MG63 (cell line): ENCODE data around the gene TRIM3. TPM values are rescaled to one million over a fixed set of nuclear protein-coding genes. Genes with fewer than 3 reads are reported as not detected.
"Not testable (repeated sequence)": the region's sequence is repeated elsewhere in the genome, so short reads cannot be mapped to it uniquely, and the experiment has no call there.

ENCODE experiments used
- DNase-seq: peaks from one replicate; pipeline ENCODE4 v3.0.0-alpha.2; 2020
- H3K27me3 ChIP-seq: fragments of 250-450 bp; sonication (Bioruptor Pico); 2 replicates; pipeline ENCODE4 v1.5.1; 2020; ENCODE audit warnings: mild to moderate bottlenecking, moderate library complexity
- H3K36me3 ChIP-seq: fragments of 250-450 bp; sonication (Bioruptor Pico); 2 replicates; pipeline ENCODE4 v1.5.1; 2020; ENCODE audit warnings: mild to moderate bottlenecking, moderate library complexity
- H3K4me3 ChIP-seq: fragments of 250-450 bp; sonication (Bioruptor Pico); 2 replicates; pipeline ENCODE4 v1.5.1; 2020; ENCODE audit warnings: mild to moderate bottlenecking, moderate library complexity
- H3K9me3 ChIP-seq: fragments of 250-450 bp; sonication (Bioruptor Pico); 2 replicates; pipeline ENCODE4 v1.5.1; 2020; ENCODE audit warnings: mild to moderate bottlenecking, moderate library complexity
- total RNA-seq: library from RNA; depleted of rRNA; stranded (reverse); fragments of >200 nt; shearing (Covaris generic); gene quantifications from 2 replicates; pipeline ENCODE4 v1.2.3, GENCODE V29; 2014; ENCODE audit warnings: low replicate concordance; rRNA removed

TRIM3 gene
- total RNA-seq, result 12.8 and 19.8 TPM in 2 replicates

DNA sequence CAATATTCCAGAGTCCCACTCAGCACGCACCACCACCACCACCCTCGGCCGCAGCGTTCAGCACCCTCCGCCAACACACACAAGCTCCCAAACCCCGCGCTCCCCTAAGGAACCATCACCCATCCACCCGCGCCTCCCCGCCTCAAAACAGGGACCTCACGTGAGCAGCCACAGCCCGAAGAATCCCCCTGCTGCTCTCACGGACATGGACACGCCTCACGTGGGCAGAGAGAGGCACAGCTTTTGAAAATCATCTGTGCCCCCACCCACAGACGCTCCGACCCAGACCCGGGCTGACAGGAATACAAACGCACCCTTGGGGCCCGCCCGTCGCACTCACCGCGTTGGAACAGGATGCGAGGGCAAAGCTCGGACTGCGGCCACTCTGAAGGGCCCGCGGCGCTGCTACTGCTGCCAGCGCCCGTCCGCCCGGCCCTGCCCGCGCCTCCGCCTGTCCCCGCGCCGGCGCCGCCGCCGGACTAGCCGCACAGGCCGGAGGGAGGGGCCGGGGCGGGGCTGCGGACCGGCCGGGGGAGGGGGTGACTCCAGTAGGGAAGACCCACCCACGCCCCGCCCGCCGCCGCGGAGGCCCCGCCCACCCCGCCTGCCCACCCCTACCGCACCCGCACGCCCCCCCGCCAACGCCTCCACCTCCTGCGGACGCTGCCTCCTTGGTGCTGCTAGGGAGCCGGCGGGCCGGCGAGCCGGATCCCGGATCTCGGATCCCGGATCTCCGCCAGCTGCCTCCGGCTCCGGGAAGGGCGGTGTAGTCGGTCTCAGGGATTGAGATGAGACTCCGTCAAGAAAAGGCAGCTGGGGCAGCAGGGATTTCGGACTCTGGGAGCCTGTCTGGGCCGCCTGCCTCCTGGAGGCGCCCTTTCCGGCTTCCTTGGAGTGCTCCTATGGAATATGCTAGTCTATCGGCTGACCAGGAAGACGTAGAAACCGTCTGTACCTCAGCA lies at the start of gene TRIM3:
Gene TRIM3 (minus strand): TSS at position 491 of the 962 bp plus-strand sequence. CDS start 8,246 bp downstream, outside the sequence.
- peak; percentile 92 for DNase-seq
- H3K36me3 ChIP-seq, result peaks cover 18% of the 10 kb centered on the region
- no peaks in the 10 kb centered on the region for H3K27me3 ChIP-seq
- peak within 1 kb of the TSS; percentile 81 for H3K4me3 ChIP-seq
- no peaks in the 10 kb centered on the region for H3K9me3 ChIP-seq

DNA sequence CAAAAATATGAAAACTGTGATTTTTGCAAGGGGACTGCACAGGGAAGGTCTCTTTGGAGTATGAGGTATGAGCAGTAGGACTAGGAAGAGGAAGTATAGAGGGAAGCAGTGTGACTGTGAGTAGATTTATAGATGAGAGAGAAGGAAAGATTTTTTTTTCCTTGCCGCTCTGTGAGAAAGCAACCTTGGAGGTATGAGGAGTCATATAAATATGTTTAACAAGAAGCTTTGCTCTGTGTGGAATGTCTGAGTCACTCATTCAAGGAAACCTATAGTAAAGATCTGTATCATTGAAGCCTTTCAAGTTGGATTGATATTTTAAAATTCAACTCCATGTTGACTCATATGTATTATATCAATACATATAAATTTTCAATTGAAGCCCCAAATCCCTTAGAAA lies 49.5 kb upstream of the TRIM3 start:
- H3K4me3 ChIP-seq, result no peak overlapping the region
- no peak for DNase-seq
- peaks cover 21% of the 10 kb centered on the region for H3K36me3 ChIP-seq
- H3K9me3 ChIP-seq, result no peaks in the 10 kb centered on the region
- H3K27me3 ChIP-seq, result no peaks in the 10 kb centered on the region

DNA sequence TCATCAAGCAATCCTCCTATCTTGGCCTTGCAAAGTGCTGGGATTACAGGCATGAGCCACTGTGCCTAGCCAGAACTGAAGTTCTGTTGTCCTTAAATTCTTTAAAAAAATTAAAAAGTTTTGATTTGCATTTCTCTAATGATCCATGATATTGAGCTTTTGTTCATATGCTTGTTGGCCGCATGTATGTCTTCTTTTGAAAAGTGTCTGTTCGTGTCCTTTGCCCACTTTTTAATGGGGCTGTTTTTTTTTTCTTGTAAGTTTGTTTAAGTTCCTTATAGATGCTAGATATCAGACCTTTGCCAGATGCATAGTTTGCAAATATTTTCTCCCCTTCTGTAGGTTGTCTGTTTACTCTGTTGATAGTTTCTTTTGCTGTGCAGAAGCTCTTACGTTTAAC lies 48.2 kb upstream of the TRIM3 start:
- peaks cover 25% of the 10 kb centered on the region for H3K36me3 ChIP-seq
- not testable (repeated sequence) for H3K4me3 ChIP-seq, H3K9me3 ChIP-seq, H3K27me3 ChIP-seq, DNase-seq

DNA sequence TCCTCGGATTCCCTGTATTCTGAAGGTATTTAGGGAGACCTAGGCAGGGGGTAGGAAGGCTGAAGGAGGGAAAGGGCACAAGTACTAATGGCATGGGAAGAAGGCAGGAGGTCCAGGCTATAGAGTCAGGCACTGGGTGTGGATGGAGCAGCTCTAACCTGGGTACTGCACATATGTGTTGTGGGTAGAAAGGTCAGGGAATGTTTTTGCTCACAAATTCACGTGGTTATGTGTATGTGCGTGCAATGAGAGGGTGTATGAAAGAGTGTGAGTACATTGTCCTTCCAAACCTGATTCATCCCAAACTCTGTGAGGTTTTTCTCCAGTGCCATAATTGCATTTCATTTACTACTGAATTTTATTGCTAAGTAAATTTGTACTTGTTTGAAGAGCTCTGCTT lies 46.5 kb upstream of the TRIM3 start:
- DNase-seq, result no peak

DNA sequence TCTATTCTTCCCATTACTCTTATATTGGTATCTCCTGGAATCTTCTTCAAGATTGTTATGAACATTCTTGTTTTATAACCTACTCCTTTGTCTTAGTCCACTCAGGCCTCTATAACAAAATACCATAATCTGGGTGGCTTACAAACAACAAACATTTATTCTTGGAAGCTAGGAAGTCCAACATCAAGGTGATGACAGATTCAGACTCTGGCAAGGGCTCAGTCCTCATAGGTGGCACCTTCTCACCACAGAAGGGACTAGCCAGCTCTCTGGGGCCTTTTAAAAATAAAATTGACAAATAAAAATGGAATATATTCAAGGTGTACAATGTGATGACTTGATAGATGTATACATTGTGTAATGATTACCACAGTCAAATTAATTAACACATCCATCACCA lies 43.1 kb upstream of the TRIM3 start:
- Histone ChIP-seq H3K9me3 (no peaks in the 10 kb centered on the region), H3K4me3 (no peak overlapping the region), H3K27me3 (no peaks in the 10 kb centered on the region), H3K36me3 (peaks cover 51% of the 10 kb centered on the region)
- DNase-seq, result no peak

More for the DNA sequence above, 46.5 kb upstream of the TRIM3 start:
- Histone ChIP-seq H3K4me3 (no peak overlapping the region), H3K36me3 (peaks cover 34% of the 10 kb centered on the region), H3K9me3 (no peaks in the 10 kb centered on the region), H3K27me3 (no peaks in the 10 kb centered on the region)

DNA sequence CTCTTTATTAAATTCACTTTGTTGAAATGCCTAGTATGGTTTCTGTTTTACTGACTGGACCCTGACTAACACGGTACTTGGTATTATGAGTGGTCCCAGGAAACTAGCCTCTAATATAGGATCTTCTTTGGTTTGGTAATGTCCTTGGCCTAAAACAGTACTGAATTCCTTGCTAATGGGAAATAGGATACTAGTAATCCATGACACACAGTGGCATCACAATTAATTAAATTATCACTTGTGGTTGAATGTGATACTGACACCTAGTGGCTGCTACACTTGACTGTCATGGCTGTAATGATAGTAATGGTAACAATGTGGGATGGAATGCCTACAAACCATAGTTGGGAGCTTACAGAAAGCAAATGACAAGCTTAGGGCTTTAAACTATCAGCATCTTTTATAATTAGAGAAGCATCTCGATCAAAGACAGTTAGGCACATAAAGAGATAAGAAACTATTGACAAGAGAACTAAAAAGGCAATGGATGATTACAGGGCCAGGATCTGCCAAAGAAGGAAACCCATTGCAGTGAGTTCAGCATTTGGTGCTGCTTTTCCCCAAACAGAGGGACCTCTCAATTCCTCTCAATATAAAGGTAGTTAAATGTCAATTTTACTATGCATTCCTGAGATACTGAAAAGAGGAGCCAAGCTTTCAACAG lies 32.0 kb upstream of the TRIM3 start:
- H3K27me3 ChIP-seq, result no peaks in the 10 kb centered on the region
- H3K36me3 ChIP-seq, result peaks cover 54% of the 10 kb centered on the region
- H3K4me3 ChIP-seq, result no peak overlapping the region
- no peaks in the 10 kb centered on the region for H3K9me3 ChIP-seq
- DNase-seq, result no peak

DNA sequence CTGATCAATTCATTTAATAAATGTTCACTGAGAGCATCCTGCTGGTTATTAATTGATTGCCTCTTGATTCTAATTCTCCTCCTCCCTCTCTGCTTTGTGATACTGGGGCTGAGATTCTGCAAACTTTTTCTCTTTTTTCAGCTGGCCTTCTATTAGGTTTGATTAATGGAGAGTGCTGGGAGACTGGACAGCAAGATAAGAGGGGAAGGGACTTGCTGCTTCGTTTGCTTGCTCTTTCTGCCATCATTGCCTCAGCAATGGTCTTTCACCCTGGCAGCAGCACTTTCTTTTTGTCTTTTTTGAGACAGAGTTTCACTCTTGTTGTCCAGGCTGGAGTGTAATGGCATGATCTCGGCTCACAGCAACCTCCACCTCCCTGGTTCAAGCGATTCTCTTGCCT lies 30.4 kb upstream of the TRIM3 start:
- no peaks in the 10 kb centered on the region for H3K27me3 ChIP-seq
- DNase-seq, result no peak
- H3K4me3 ChIP-seq, result no peak overlapping the region

DNA sequence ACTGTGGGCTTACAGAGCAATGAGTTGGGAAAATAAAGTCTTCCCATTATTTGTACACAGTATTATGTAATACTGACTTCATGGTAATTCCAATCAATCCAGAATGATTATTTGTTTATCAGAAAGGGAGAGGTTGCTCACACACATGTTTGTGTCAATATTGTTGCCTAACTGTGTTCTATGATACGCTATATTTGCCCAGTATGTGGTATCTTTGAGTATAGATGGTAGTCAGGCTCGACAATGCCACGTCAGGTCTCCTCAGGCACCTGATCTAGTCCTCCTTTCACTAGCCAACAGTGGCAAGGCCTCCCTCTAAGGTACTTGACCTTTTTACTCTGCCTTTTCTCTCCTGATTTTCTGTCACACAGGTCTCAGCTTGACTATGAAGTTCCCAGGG lies 28.6 kb upstream of the TRIM3 start:
- peaks cover 37% of the 10 kb centered on the region for H3K36me3 ChIP-seq
- H3K9me3 ChIP-seq, result no peaks in the 10 kb centered on the region
- no peaks in the 10 kb centered on the region for H3K27me3 ChIP-seq
- DNase-seq, result no peak
- H3K4me3 ChIP-seq, result no peak overlapping the region

More for the DNA sequence above, 30.4 kb upstream of the TRIM3 start:
- Histone ChIP-seq H3K9me3 (no peaks in the 10 kb centered on the region), H3K36me3 (peaks cover 42% of the 10 kb centered on the region)

DNA sequence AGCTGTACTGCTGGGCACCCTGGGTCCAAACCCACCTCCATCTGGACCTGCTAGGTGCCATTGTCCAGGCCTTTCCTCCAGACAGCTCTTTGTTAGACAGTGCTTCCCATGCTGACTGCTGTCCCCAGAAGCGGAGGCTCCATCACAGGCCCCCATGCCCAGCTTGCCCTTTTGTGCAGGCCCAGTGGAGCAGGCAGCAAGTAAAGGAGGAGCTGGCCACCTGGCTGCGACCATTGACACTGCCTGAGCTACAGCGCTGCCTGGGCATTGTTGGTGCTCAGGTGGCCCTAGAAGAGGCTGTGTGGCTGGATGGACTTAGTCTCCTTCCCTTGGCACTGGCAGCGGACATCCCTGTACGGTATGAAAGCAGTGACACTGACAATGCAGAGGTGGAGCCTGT lies 24.8 kb upstream of the TRIM3 start:
- H3K36me3 ChIP-seq, result peaks cover 30% of the 10 kb centered on the region
- no peaks in the 10 kb centered on the region for H3K27me3 ChIP-seq
- H3K9me3 ChIP-seq, result no peaks in the 10 kb centered on the region
- H3K4me3 ChIP-seq, result no peak overlapping the region
- DNase-seq, result no peak

DNA sequence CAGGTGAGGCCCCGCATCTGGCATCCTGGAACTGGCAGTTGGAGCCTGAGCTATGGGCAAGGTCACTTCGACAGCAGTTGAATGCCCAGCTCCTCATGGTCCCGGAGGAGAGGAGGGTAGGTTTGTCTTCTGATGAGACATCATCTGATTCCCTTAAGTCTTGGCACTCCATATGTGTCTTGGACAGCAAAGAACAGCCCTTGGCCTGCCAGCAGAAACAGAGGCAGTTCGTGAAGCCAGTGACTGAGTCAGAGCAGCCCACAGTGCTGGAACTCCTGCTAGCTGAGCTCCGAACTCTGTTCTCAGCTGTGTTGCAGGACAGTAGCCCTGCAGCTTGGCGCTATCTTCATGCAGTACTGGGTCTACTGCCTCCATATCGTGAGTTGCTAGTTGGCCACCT lies 24.4 kb upstream of the TRIM3 start:
- DNase-seq, result peak; percentile 94

DNA sequence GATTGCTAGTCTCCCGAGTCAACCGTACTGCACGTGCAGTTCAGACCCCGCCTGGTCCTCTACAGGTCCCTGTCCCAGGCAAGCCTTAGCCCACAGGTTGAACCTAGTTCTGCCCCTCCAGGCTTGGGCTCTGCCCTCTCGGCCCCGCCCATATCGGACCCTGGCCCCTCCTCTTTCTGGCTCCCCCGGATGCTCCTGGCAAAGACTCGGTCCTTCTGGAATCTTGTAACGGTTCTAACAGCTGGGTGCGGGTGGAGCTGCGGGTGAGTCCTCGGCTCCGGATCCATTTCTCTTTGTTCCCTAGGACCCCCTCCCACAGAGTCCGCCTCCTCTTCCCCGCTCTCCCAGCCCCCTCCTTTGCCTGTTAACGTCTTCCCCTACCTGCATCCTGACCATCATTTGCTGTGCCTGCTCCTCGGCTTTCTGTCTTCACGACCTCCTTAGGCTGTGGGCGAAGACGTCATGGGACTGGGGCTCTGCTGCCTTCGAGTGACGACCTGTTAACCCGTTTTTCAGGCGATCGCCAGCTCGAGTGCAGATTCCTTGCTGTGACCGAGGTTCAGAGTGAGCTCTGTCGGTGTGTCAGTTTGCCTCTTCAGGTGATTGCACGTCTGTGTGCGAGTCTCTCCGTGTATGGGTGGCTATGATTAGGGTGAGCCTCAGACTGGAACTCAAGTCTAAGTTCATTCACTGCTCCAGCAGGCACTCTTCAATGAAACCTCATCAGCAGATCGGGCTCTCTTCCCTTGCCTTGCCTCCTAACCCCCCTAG lies 23.5 kb upstream of the TRIM3 start, which contains the start of gene DNHD1:
Gene DNHD1 (plus strand): TSS at position 212 of the 771 bp plus-strand sequence. CDS start 936 bp downstream, outside the sequence.
- no peak for DNase-seq
- peaks cover 35% of the 10 kb centered on the region for H3K36me3 ChIP-seq
- no peaks in the 10 kb centered on the region for H3K9me3 ChIP-seq
- no peaks in the 10 kb centered on the region for H3K27me3 ChIP-seq
- no peak within 1 kb of the TSS for H3K4me3 ChIP-seq

More for the DNA sequence above, 24.4 kb upstream of the TRIM3 start:
- no peaks in the 10 kb centered on the region for H3K9me3 ChIP-seq
- H3K36me3 ChIP-seq, result peaks cover 32% of the 10 kb centered on the region
- no peaks in the 10 kb centered on the region for H3K27me3 ChIP-seq
- no peak overlapping the region for H3K4me3 ChIP-seq

DNA sequence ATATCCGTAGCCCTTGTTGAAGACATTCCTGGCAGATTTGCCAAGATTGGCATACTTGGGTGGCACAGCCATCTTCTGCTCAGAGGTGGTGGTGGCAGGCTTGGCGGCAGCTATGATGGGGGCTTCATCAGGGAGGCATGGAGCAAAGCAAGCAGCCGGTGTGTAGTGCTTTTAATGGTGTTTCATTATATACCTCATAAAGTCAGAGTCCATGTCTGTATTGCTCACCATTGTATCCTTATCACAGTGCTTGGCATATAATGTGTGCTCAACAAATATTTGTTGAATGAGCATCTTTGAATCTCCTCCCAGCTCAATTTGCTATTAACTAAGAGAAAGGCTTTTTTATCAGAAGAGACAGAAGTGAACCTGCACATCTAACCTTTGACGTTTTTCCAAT lies 15.6 kb upstream of the TRIM3 start:
- H3K36me3 ChIP-seq, result peaks cover 58% of the 10 kb centered on the region
- H3K9me3 ChIP-seq, result no peaks in the 10 kb centered on the region
- DNase-seq, result no peak
- H3K4me3 ChIP-seq, result no peak overlapping the region
- H3K27me3 ChIP-seq, result no peaks in the 10 kb centered on the region

DNA sequence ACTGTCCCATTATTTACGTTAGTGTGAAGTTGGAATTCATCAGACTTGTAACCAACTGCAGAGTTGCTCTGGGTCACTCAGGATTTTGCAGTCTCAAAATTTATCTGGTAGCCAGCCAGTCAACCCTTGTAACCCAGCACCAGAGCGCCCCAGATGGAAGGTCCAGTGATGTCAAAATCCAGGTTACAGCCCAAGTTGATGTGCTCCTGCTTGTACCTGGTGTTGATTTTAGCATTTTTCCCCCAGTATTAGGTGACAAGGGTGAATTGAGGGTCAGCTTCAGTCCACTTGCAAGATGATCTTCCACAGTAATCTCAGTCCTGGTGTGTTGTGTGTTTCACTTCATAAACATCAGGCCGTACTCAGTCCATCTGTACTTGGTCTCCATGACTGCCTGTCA lies 15.1 kb upstream of the TRIM3 start:
- no peaks in the 10 kb centered on the region for H3K9me3 ChIP-seq
- DNase-seq, result no peak
- no peak overlapping the region for H3K4me3 ChIP-seq
- H3K36me3 ChIP-seq, result peaks cover 61% of the 10 kb centered on the region
- H3K27me3 ChIP-seq, result no peaks in the 10 kb centered on the region

DNA sequence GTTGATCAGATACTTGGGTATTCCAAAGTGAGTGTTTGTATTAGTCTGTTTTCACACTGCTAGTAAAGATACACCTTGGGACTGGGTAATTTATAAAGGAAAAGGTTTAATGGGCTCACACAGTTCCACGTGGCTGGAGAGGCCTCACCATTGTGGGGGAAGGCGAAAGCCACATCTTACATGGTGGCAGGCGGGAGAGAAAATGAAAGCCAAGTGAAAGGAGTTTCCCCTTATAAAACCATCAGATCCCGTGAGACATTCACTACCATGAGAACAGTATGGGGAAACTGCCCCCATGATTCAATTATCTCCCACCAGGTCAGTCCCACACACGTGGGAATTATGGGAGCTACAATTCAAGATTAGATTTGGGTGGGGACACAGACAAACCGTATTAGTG lies 14.6 kb upstream of the TRIM3 start:
- Histone ChIP-seq H3K36me3 (peaks cover 62% of the 10 kb centered on the region), H3K4me3 (no peak overlapping the region), H3K27me3 (no peaks in the 10 kb centered on the region), H3K9me3 (no peaks in the 10 kb centered on the region)
- no peak for DNase-seq

DNA sequence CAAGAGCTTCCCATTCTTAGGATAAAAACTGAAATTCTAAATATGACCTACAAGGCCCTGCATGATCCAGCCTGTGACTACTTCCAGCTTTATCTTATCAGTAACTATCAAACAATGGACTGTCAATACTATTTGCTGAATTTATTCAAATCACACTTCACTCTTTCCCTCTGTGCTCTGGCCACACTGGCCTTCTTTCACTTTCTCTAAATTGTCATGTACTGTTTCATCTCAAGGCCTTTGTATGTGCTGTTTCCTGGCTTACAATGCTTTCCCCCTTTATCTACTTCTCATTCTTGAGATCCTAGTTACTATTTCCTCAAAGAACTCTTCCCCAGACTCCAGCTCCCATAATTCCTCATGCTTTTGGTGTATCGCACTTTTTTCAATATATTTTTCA lies 13.2 kb upstream of the TRIM3 start:
- DNase-seq, result no peak
- Histone ChIP-seq H3K4me3 (no peak overlapping the region), H3K9me3 (no peaks in the 10 kb centered on the region), H3K27me3 (no peaks in the 10 kb centered on the region), H3K36me3 (peaks cover 63% of the 10 kb centered on the region)

DNA sequence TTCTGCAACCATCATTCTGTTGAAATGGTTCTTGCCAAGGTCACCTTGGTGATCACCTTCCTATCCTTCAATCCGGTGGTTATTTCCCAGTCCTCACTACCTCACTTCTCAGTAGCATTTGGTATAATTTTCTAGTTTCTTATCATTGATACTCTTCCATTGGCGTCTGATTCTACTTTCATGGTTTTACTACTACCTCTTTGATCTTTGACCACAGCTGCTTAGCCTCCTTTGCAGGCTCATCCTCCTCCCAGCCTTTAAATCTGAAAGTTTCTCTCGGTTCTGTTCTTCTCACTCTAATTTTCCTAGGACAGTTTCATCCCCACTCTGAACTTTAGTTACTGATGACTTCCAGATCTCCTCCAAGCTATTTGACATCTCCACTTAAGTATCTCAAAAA lies 12.5 kb upstream of the TRIM3 start:
- H3K4me3 ChIP-seq, result no peak overlapping the region
- no peaks in the 10 kb centered on the region for H3K9me3 ChIP-seq
- peaks cover 56% of the 10 kb centered on the region for H3K36me3 ChIP-seq
- no peak for DNase-seq
- H3K27me3 ChIP-seq, result no peaks in the 10 kb centered on the region

DNA sequence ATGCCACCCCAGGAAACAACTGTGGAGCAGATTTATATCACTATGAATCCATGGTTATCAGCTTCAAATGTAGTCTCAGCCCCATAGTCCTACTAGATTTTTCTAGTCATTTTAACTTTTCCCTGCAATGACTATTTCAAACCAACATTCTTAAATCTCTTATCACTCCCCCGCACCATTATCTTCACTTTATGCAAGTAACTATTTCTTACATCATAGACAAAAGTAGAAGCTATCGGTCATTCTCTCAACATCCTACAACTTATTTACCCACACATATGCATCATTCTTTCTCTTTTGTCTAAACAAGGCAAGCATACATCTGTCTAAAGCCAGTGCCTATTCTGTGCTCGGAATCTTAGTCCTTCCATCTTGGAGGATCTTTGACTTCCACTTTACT lies 11.9 kb upstream of the TRIM3 start:
- DNase-seq, result no peak
- H3K27me3 ChIP-seq, result no peaks in the 10 kb centered on the region
- H3K9me3 ChIP-seq, result no peaks in the 10 kb centered on the region
- peaks cover 58% of the 10 kb centered on the region for H3K36me3 ChIP-seq
- no peak overlapping the region for H3K4me3 ChIP-seq
